Left ventricle myocardium inferior (tissue), 1 donor: ENCODE measurements around the gene ATN1. TPM values are rescaled to one million over a fixed set of nuclear protein-coding genes. Genes with fewer than 3 reads are reported as not detected.
"Not testable (repeated sequence)": the region's sequence is repeated elsewhere in the genome, so short reads cannot be mapped to it uniquely, and the experiment has no call there.

ENCODE experiments used
- DNase-seq: peaks from one replicate; pipeline ENCODE4 v3.0.0-alpha.2; 2020
- H3K27ac ChIP-seq: fragments of 200-600 bp; replicated peaks from 2 replicates; pipeline ENCODE4 v1.8.0; 2021
- H3K27me3 ChIP-seq: fragments of 200-600 bp; 2 replicates; pipeline ENCODE4 v1.8.0; 2021; ENCODE audit warnings: low read depth
- H3K36me3 ChIP-seq: fragments of 200-600 bp; 2 replicates; pipeline ENCODE4 v1.8.0; 2021
- H3K4me1 ChIP-seq: fragments of 200-600 bp; 2 replicates; pipeline ENCODE4 v1.8.0; 2021
- H3K4me3 ChIP-seq: fragments of 200-600 bp; 2 replicates; pipeline ENCODE4 v1.8.0; 2021; ENCODE audit warnings: mild to moderate bottlenecking, moderate library complexity
- H3K9me3 ChIP-seq: fragments of 200-600 bp; replicated peaks from 2 replicates; pipeline ENCODE4 v1.8.0; 2021
- CTCF ChIP-seq: fragments of 200-600 bp; IDR thresholded peaks from 2 replicates; pipeline ENCODE4 v1.8.0; 2021; ENCODE audit warnings: antibody characterized with exemption, mild to moderate bottlenecking, borderline replicate concordance
- intact Hi-C: fragments of 100-400 bp; cut with micrococcal nuclease; formaldehyde crosslinking; loops from one replicate; pipeline ENCODE4 v1.11.0; 2022
- long read RNA-seq: library from polyadenylated mRNA; unstranded; transcript quantifications from one replicate; pipeline ENCODE4 v2.0.0, GENCODE V29; 2021
- total RNA-seq: library from RNA; stranded (reverse); fragmentation: NEBNext Ultra II Directional; extraction: Animal tissue kit (Norgen Biotek cat#: 25700); gene quantifications from one replicate; pipeline ENCODE4 v1.2.1, GENCODE V29; 2021
- donor health status: DM: no; HTN: yes; CAD: no; lungs with severe emphysema.

Gene ATN1, protein sequence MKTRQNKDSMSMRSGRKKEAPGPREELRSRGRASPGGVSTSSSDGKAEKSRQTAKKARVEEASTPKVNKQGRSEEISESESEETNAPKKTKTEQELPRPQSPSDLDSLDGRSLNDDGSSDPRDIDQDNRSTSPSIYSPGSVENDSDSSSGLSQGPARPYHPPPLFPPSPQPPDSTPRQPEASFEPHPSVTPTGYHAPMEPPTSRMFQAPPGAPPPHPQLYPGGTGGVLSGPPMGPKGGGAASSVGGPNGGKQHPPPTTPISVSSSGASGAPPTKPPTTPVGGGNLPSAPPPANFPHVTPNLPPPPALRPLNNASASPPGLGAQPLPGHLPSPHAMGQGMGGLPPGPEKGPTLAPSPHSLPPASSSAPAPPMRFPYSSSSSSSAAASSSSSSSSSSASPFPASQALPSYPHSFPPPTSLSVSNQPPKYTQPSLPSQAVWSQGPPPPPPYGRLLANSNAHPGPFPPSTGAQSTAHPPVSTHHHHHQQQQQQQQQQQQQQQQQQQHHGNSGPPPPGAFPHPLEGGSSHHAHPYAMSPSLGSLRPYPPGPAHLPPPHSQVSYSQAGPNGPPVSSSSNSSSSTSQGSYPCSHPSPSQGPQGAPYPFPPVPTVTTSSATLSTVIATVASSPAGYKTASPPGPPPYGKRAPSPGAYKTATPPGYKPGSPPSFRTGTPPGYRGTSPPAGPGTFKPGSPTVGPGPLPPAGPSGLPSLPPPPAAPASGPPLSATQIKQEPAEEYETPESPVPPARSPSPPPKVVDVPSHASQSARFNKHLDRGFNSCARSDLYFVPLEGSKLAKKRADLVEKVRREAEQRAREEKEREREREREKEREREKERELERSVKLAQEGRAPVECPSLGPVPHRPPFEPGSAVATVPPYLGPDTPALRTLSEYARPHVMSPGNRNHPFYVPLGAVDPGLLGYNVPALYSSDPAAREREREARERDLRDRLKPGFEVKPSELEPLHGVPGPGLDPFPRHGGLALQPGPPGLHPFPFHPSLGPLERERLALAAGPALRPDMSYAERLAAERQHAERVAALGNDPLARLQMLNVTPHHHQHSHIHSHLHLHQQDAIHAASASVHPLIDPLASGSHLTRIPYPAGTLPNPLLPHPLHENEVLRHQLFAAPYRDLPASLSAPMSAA (N-terminal part only)
- 71.4 TPM for total RNA-seq
- long read RNA-seq, partial matches to known transcripts = 42 of 49 reads
- long read RNA-seq, other reads (novel, unspliced or antisense) = 7 of 49 reads

DNA sequence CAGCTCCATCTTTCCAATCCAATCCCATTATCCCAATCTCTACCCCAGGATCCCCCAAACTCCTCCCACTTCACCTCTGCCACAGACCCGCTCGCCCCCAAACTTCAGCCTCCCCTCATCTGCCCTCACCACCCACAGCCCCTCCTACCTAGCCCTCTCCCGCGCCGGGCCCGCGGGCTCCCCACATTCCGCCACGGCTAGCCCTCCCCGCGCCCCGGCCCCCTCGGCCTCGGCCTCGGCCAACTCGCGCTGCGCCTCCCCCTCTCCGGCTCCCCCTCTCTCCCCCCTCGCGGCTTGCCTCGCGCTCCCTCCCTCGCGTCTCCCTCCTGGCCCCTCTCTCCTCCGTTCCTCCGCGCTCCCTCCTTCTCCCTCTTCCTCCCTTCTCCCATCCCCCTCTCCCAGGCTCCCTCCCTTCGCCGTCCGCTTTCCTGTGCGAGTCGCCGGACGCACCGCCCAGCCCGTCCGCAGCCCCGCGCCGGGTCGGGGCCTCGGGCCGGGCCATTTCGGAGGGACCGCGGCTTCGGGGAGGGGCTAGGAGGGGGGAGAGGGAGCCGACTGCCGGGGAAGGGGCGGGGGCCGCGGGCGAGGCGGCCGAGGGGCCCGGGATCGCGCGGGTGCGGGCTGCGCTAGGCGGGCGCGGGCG lies at the start of gene ATN1:
ATN1 (plus strand) TSS at position 581 of the 643 bp plus-strand sequence. CDS start 6,043 bp downstream, outside the sequence.
- Histone ChIP-seq H3K36me3 (no peaks in the 10 kb centered on the region), H3K9me3 (no peaks in the 10 kb centered on the region), H3K4me3 (peak within 1 kb of the TSS; percentile 92), H3K27ac (peak within 1 kb of the TSS; percentile 97), H3K27me3 (no peaks in the 10 kb centered on the region), H3K4me1 (peaks cover 80% of the 10 kb centered on the region)
- DNase-seq = peak; percentile 86
- TF ChIP-seq CTCF = no peak
- intact Hi-C loops = no loop called here

DNA sequence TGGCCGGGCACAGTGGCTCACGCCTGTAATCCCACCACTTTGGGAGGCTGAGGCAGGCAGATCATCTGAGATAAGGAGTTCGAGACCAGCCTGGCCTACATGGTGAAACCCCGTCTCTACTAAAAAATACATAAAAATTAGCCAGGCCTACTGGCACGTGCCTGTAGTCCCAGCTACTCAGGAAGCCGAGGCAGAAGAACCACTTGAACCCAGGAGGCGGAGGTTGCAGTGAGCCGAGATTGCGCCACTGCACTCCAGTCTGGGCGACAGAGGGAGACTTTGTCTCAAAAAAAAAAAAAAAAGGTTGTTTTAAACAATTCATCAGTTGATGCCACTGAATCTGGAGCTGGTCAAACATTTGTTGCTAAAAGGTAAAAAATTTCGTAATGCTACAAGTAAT lies 47.9 kb upstream of the ATN1 start:
- H3K9me3 ChIP-seq, H3K4me3 ChIP-seq, DNase-seq, intact Hi-C loops, H3K4me1 ChIP-seq, H3K27me3 ChIP-seq, H3K27ac ChIP-seq: not testable (repeated sequence)
- peaks cover 22% of the 10 kb centered on the region for H3K36me3 ChIP-seq

DNA sequence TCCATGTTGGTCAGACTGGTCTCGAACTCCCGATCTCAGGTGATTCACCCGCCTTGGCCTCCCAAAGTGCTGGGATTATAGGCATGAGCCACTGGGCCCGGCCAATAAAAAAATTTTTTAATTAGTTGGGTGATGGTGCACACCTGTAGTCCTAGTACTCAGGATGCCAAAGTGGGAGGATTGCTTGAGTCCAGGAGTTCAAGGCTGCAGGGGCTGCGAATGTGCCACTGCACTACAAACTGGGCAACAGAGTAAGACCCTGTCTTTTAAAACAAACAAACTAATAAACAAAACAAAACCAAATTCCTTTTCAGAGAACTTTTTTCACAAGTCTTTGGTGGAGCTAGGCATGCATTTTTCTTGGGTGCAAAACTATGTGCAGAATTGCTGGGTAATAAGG lies 44.5 kb upstream of the ATN1 start:
- Histone ChIP-seq H3K4me3 (no peak overlapping the region), H3K27me3 (no peaks in the 10 kb centered on the region), H3K4me1 (no peaks in the 10 kb centered on the region), H3K9me3 (no peaks in the 10 kb centered on the region), H3K36me3 (peaks cover 22% of the 10 kb centered on the region), H3K27ac (no peak overlapping the region)
- TF ChIP-seq CTCF = no peak
- intact Hi-C loops = no loop called here
- no peak for DNase-seq

GRCh38 chr12:6883683-6884082 lies 44.1 kb upstream of the ATN1 start:
- DNase-seq = no peak
- Histone ChIP-seq H3K4me3 (no peak overlapping the region), H3K4me1 (no peaks in the 10 kb centered on the region), H3K27me3 (no peaks in the 10 kb centered on the region), H3K27ac (no peak overlapping the region), H3K9me3 (no peaks in the 10 kb centered on the region), H3K36me3 (peaks cover 22% of the 10 kb centered on the region)
- TF ChIP-seq CTCF = no peak
- intact Hi-C loops = no loop called here

DNA sequence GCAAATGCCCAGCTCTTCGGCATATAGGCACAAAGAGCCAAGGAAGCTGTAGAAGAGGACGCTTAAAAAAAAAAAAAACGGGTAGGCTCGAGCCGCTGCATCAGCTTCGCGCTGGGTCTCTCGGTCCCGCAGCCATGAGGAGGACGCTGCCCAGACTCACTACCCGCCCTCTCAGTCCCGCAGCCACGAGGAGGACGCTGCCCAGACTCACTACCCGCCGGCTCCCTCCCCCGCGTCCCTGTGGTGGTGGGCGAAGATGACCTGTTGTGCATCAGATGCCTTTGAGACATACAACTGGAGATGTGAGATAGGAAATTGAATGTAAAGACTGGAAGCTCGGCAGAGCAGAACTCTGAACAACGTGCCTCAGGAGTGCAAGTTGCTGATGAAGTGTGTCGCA lies 43.2 kb upstream of the ATN1 start:
- intact Hi-C loops = no loop called here
- Histone ChIP-seq H3K9me3 (no peaks in the 10 kb centered on the region), H3K4me1 (no peaks in the 10 kb centered on the region), H3K36me3 (peaks cover 22% of the 10 kb centered on the region), H3K4me3 (no peak overlapping the region), H3K27me3 (no peaks in the 10 kb centered on the region), H3K27ac (no peak overlapping the region)
- no peak for TF ChIP-seq CTCF
- DNase-seq = no peak

- H3K4me3 ChIP-seq, intact Hi-C loops, H3K27ac ChIP-seq, DNase-seq, H3K4me1 ChIP-seq, H3K27me3 ChIP-seq, H3K9me3 ChIP-seq: not testable (repeated sequence)
- peaks cover 22% of the 10 kb centered on the region for H3K36me3 ChIP-seq
These were observed 41.4 kb upstream of the ATN1 start for GRCh38 chr12:6886206-6886999.
